Stimulated activated CD8-positive, alpha-beta memory T cell treated with anti-CD3 and anti-CD28 coated beads, Interleukin-12 subunit alpha, Interleukin-12 subunit beta, amount 100 ng/mL, for 4 hours (primary cell): ENCODE results near the gene GALNTL6.

Experiments used
- DNase-seq: peaks from one replicate; pipeline ENCODE4 v3.0.0-alpha.2; 2020; ENCODE audit warnings: low read depth

GALNTL6 gene

GRCh38 chr4:171889681-171890080 is 76.5 kb downstream of the GALNTL6 start:
- no peak for DNase-seq

DNA sequence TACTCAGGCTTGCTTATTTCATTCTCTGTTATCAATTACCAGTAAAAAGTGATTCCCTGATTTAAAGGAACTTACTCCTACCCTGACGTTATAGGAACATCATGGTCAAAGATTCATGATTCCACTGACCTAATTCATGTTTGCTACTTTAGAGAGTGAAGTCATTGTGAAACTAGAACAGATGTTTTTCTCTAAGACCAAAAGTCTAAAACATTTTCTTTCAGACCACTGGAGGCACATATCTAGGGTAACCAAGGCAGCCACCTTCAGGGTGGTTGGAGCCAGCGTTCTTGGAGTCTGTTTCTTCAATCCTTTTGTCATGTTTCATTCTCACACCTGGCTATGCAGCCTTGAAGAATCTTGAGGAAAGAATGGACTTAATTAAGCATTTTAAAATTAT is 77.8 kb downstream of the GALNTL6 start:
- DNase-seq = no peak

DNA sequence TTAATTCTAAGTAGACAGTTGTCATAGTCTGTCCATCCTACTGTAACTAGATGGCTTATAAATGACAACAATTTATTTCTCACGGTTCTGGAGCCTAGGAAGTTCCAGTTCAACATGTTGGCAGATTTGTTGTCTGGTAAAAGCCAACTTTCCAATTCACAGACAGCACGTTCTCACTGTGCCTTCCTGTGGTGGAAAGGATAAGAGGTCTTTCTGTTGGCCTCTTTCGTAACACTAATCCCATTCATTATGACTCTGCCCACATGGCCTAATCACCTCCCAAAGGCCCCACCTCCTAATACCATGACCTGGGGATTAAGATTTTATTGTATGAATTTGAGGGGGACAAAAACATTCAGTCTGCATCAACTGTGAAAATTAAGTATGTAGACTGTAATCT is 83.2 kb downstream of the GALNTL6 start:
- DNase-seq = no peak

DNA sequence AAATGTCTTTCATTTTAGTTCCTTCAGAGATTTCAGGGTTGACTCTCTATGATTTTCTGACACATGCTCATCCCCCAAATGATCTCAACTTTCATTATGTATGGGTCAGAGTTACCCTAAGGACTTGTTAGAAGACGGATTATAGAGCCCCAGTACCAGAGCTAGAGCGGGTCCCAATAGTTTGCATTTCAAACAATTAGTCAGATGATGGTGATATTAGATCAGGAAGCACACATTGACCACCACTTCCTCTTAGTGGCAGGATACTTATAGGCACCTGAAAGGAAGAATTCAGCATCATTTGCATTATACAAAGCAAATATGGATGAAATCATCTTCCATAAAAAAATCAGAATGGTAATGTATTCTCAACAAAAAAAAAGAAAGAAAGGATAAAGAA is 106.1 kb downstream of the GALNTL6 start:
- no peak for DNase-seq

DNA sequence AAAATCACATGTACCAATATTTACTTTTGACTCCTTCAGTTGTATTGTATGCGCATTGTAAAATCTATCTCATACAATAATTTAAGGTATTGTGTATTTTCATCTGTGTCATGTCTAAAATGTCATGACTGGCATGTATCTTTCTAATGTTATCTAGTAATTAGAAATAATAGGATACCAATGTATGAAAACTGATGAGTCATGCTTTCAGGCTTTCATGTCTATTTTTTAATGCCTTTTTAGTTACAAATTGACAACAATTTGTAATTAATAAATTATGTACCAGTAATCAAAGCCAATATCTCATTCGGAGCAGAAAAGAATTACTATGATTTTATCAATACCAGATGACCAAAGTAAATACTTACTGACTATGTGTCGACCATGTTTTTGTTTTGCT is 107.7 kb downstream of the GALNTL6 start:
- no peak for DNase-seq

- DNase-seq = no peak
Observed at GRCh38 chr4:171924746-171925376, 111.7 kb downstream of the GALNTL6 start.

DNA sequence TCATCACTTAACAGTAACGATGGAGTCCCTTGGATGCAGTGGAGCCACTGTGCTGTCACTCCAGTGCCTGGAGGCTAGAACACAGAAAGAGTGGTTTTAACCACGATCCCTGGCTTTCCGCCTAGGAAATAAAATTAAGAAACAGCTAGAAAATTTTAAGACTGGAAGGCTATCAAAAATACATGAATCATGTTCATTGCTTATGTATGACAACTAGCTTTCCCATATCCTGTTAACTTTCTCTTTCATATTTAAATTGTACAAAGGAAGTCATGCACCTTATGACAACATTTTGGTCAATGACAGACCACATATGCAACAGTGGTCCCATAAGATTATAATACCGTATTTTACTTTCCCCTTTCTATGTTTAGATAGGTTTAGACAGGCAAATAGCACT is 115.1 kb downstream of the GALNTL6 start:
- no peak for DNase-seq

GRCh38 chr4:171929477-171929876 is 116.3 kb downstream of the GALNTL6 start:
- no peak for DNase-seq

- DNase-seq = no peak
Observed at GRCh38 chr4:171929907-171930306, 116.7 kb downstream of the GALNTL6 start.

DNA sequence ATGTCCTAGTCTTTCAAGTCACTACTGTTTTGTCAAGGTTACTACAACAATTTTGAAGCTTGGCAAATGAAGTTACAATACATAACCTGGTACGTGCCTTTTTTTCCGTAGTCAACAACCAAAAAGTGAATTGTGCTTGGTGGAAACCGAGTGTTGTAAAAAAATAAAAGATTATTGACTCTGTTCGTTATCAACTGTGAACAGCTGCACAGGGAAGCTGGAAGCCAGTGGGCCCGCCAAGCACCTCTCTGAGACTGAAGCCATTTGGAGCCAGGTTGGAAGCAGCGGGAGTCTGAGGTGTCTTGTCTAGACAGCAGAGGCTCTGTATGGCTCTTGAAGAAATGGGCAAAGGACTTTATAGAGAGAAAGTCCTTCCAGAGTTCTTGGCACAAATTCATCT is 119.0 kb downstream of the GALNTL6 start:
- no peak for DNase-seq

DNA sequence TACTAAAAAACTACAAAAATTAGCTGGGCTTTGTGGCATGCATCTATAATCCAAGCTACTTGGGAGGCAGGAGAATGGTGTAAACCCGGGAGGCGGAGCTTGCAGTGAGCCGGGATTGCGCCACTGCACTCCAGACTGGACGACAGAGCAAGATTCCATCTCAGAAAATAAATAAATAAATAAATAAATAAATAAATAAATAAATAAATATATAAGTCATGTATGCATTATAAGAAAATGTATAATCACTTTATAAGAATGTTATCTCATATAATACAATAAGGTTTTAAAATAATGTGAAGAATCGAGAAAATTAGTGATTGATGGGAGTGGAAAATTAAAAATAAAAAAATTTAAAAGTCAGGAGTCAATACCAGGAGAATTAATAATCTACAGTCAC is 127.5 kb downstream of the GALNTL6 start:
- no peak for DNase-seq

DNA sequence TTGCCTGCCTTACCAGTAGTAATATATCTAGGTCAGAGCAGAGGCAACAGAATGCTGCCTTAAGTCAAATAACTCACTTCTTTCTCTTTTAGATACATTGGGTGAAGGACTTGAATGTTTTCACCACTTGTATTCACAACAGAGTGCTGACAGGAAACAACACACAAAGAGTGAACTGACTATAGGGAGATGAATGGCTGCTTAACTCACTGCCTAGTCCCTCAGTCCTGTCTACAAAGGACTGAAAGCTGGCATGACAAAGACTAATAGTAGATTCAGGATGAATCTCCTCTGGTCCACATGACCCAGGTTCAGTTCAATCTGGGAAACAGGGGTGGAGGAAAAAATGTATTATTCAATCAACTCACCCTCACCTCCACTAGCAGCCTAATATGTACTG is 134.2 kb downstream of the GALNTL6 start:
- DNase-seq = no peak

DNA sequence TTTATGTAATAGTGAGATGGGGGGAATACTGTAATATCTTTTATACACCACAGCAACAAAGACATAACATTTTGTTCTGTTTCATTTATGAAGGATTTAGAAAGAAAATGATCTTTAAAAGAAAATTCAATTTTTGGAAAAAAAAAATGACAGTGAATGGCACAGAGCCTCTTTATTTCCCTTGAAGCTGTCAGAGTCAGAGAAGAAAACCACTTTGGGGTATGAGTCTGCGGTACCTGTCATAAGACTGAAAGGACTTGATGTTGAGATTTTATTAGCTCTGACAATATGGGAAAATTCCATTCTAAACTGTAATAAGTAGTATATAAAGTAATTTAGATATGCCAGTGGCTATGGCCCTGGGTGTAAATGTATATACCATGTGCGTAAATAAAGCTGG is 134.8 kb downstream of the GALNTL6 start:
- no peak for DNase-seq

DNA sequence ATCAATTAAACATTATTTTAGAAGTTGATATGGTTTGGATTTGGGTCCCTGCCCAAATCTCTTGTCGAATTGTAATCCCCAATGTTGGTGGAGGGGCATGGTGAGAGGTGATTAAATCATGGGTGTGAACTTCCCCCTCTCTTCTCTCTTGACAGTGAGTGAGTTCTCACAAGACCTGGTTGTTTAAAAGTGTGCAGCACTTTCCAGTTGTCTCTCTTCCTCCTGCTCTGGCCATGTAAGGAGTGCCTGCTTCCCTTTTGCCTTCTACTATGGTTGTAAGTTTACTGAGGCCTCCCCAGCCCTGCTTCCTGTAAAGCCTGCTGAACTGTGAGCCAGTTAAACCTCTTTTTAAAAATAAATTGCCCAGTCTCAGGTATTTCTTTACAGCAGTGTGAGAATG is 141.4 kb downstream of the GALNTL6 start:
- DNase-seq = no peak

GRCh38 chr4:171956678-171957077 is 143.5 kb downstream of the GALNTL6 start:
- no peak for DNase-seq

DNA sequence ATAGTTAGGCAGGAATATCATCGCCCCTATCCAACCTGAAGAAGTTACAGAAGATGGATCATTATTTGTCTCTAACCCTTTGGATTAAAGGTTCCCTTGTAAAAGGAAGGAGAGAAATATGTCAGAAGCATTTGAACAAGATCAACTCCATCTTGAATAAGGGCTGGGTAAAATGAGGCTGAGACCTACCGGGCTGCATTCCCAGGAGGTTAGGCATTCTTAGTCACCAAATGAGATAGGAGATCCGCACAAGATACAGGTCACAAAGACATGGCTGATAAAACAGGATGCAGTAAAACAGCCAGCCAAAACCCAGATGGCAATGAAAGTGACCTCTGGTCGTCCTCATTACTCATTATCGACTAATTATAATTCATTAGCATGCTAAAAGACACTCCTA is 148.9 kb downstream of the GALNTL6 start:
- no peak for DNase-seq

DNA sequence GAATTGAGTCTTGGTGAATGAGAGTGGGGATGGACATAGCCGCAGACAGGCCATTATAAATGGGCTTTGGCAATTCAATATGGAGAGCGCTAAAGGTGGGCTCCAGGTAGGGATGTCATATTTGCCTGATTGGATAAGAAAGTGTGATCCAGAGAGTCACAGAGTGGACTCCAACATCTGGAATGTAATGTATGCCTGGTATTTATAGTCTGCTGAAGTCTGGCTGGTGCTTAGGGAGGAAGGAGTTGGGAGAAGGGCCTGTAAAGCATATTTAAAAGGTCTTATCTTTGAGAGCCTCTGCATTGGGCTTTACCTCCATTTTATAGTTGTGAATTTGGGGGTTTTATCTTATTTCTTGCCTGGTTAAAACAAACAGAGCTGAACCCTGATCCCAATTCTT is 153.2 kb downstream of the GALNTL6 start:
- DNase-seq = no peak

GRCh38 chr4:171978216-171978615 is 165.0 kb downstream of the GALNTL6 start:
- no peak for DNase-seq

DNA sequence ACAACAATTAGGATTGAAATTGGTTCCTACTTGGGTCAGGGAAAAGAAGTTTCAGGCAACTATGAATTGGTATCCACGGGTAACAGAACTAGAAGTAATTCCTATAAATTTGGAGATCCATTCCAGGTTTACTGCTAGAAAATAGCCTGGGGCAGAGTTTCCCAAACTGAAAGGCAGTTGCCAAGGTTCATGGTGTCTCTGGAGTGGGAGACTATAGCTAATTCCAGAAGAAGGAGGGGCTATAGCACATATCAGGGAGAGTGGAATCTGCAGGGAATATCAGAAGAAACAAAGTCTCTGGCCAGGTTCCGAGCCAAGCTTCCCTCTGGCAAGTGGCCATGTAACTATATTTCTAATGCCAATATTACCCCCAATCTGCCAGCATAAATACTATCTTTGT is 166.3 kb downstream of the GALNTL6 start:
- DNase-seq = no peak

DNA sequence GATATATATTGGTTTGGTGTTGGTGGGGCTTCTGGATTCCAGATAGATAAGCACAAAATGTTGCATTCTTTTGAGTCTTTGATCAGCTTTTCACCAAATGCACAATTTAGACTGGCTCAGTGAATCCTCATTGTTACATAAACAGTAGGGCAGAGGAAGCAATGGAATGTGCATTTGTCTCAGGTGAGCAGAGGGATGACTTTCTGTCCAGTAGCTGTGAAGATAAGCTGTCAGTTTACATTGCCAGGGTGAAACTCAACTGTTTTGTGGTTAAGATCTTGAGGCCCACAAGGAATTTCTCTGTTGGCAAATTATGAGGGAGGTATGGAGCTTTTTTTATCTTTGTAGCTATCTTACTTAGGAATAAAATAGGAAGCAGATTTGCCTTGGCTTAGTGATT is 168.0 kb downstream of the GALNTL6 start:
- DNase-seq = no peak

- no peak for DNase-seq
Observed at GRCh38 chr4:171983935-171984805, 171.0 kb downstream of the GALNTL6 start.

- DNase-seq = no peak
Observed at GRCh38 chr4:171985129-171985528, 171.9 kb downstream of the GALNTL6 start.

GRCh38 chr4:171993247-171993646 is 180.0 kb downstream of the GALNTL6 start:
- no peak for DNase-seq

- no peak for DNase-seq
Observed at GRCh38 chr4:172007889-172008288, 194.7 kb downstream of the GALNTL6 start.
